K562 (cell line): Measurements from ENCODE around the gene PRF1. TPM values are rescaled to one million over a fixed set of nuclear protein-coding genes. Genes with fewer than 3 reads are reported as not detected.

Experiments used
- ATF1 ChIP-seq, 2 experiments: fragments of 450-650 bp in 1 of 2; IDR thresholded peaks; 2 replicates each; pipeline ENCODE4 v1.6.1; 2016; ENCODE audit warnings: missing compliant biosample characterization in 1 of 2, missing genetic modification characterization in 1 of 2
- ATF2 ChIP-seq: sonication (generic); formaldehyde crosslinking; IDR thresholded peaks from 2 replicates; pipeline ENCODE4 v1.8.1; 2022; ENCODE audit warnings: missing genetic modification reagents
- BRD4 ChIP-seq: fragments of 200-600 bp; sonication (generic); IDR thresholded peaks from 2 replicates; pipeline ENCODE4 v1.6.1; 2017; ENCODE audit warnings: inconsistent platforms
- CREB3 ChIP-seq: fragments of 450-650 bp; conservative IDR thresholded peaks from 2 replicates; pipeline ENCODE4 v1.6.1; 2016; ENCODE audit warnings: missing genetic modification characterization, low read depth, mild to moderate bottlenecking, missing compliant biosample characterization, moderate library complexity
- EP400 ChIP-seq: fragments of 450-650 bp; IDR thresholded peaks from 2 replicates; pipeline ENCODE4 v1.6.1; 2017; ENCODE audit warnings: antibody characterized with exemption, mild to moderate bottlenecking, moderate library complexity
- ERF ChIP-seq: fragments of 450-650 bp; formaldehyde crosslinking; IDR thresholded peaks from 2 replicates; pipeline ENCODE4 v1.4.0; 2020; ENCODE audit warnings: mild to moderate bottlenecking, mixed read lengths
- ETS2 ChIP-seq: IDR thresholded peaks from 2 replicates; pipeline ENCODE4 v1.6.1; 2016; ENCODE audit warnings: borderline replicate concordance, missing genetic modification characterization, mild to moderate bottlenecking, moderate library complexity, missing compliant biosample characterization; ENCODE audit not compliant: poor library complexity, severe bottlenecking
- GTF2A2 ChIP-seq: IDR thresholded peaks from 2 replicates; pipeline ENCODE4 v1.6.1; 2016; ENCODE audit warnings: mild to moderate bottlenecking, missing genetic modification characterization, missing compliant biosample characterization
- GTF2E2 ChIP-seq: fragments of 200-800 bp; sonication (Bioruptor generic); IDR thresholded peaks from 2 replicates; pipeline ENCODE4 v1.6.1; 2016; ENCODE audit warnings: missing genetic modification characterization, missing compliant biosample characterization
- HEY1 ChIP-seq: fragments of 250-450 bp; sonication (Bioruptor Pico); IDR thresholded peaks from 2 replicates; pipeline ENCODE4 v1.5.0; 2020; ENCODE audit warnings: mild to moderate bottlenecking, moderate library complexity, borderline replicate concordance
- ID3 ChIP-seq, 2 experiments: fragments of 250-450 bp in 1 of 2; fragments of 450-650 bp in 1 of 2; sonication (Bioruptor Pico) in 1 of 2; IDR thresholded peaks; 2 replicates each; pipeline versions ENCODE4 v1.6.1 to v1.8.0; 2016 to 2021; ENCODE audit warnings: mild to moderate bottlenecking in 2 of 2, moderate library complexity in 2 of 2, missing compliant biosample characterization in 1 of 2, missing genetic modification characterization in 1 of 2
- NONO ChIP-seq, 2 experiments: fragments of 200-400 bp in 1 of 2; fragments of 450-650 bp in 1 of 2; formaldehyde crosslinking in 1 of 2; IDR thresholded peaks; 2 replicates each; pipeline ENCODE4 v1.6.1; 2017; ENCODE audit warnings: low read depth in 2 of 2, mild to moderate bottlenecking in 2 of 2, moderate library complexity in 2 of 2, low read length in 1 of 2
- NRF1 ChIP-seq, 2 experiments: fragments of 450-650 bp; IDR thresholded peaks in 1 of 2; conservative IDR thresholded peaks in 1 of 2; 2 replicates each; pipeline ENCODE4 v1.6.1; 2014; ENCODE audit warnings: mild to moderate bottlenecking in 2 of 2
- PHF8 ChIP-seq: fragments of 200-600 bp; sonication (generic); IDR thresholded peaks from 2 replicates; pipeline ENCODE4 v1.6.1; 2012; ENCODE audit warnings: mixed run types, mild to moderate bottlenecking, inconsistent platforms, low read length, moderate library complexity, borderline replicate concordance
- PKNOX1 ChIP-seq: fragments of 450-650 bp; IDR thresholded peaks from 2 replicates; pipeline ENCODE4 v1.6.1; 2016
- POLR3G ChIP-seq: IDR thresholded peaks from 2 replicates; pipeline ENCODE4 v1.6.1; 2011; ENCODE audit not compliant: insufficient read length, insufficient replicate concordance; ENCODE audit errors: extremely low read depth
- RBFOX2 ChIP-seq: fragments of 200-400 bp; formaldehyde crosslinking; IDR thresholded peaks from 2 replicates; pipeline ENCODE4 v1.6.1; 2017; ENCODE audit warnings: low read depth, mild to moderate bottlenecking, low read length, moderate library complexity
- SAFB ChIP-seq: fragments of 200-400 bp; formaldehyde crosslinking; IDR thresholded peaks from 2 replicates; pipeline ENCODE4 v1.6.1; 2017; ENCODE audit warnings: low read depth, low read length, borderline replicate concordance
- SLC30A9 ChIP-seq: fragments of 250-450 bp; sonication (Bioruptor Pico); IDR thresholded peaks from 2 replicates; pipeline ENCODE4 v1.8.0; 2022; ENCODE audit warnings: mild to moderate bottlenecking, moderate library complexity
- SMARCE1 ChIP-seq: fragments of 450-650 bp; IDR thresholded peaks from 2 replicates; pipeline ENCODE4 v1.7.1; 2016; ENCODE audit warnings: mild to moderate bottlenecking
- ZBTB1 ChIP-seq: sonication (generic); formaldehyde crosslinking; IDR thresholded peaks from 2 replicates; pipeline ENCODE4 v1.8.1; 2023; ENCODE audit warnings: missing genetic modification reagents, low read depth, mild to moderate bottlenecking, borderline replicate concordance
- ZNF143 ChIP-seq: sonication (generic); formaldehyde crosslinking; IDR thresholded peaks from 2 replicates; pipeline ENCODE4 v1.9.0; 2022; ENCODE audit warnings: mild to moderate bottlenecking, missing genetic modification reagents
- ZNF507 ChIP-seq: conservative IDR thresholded peaks from 2 replicates; pipeline ENCODE4 v1.6.1; 2017; ENCODE audit warnings: missing genetic modification characterization, missing compliant biosample characterization
- ZNF77 ChIP-seq: fragments of 250-450 bp; sonication (Bioruptor Pico); IDR thresholded peaks from 2 replicates; pipeline ENCODE4 v1.5.0; 2020
- polyA plus RNA-seq, 8 experiments: library from polyadenylated mRNA; depleted of rRNA in 4 of 8; stranded (reverse) in 5 of 8; unstranded in 3 of 8; fragments of >200 nt; fragmentation: Nextera tagmentation in 2 of 8; fragmentation: Illumina TruSeq in 1 of 8; extraction: Ambion mirVana in 2 of 8; extraction: Trizol in 1 of 8; gene quantifications; 2 replicates each; pipeline versions ENCODE4 v1.2.1 to v1.2.3, GENCODE V29; 2011 to 2014; ENCODE audit warnings: inconsistent platforms in 1 of 8, missing spikeins in 1 of 8
- total RNA-seq, 7 experiments: library from RNA; depleted of rRNA in 6 of 7; stranded (reverse); fragments of >200 nt in 6 of 7; fragmentation: Illumina TruSeq in 2 of 7; extraction: Trizol in 2 of 7; gene quantifications; 2 replicates each; pipeline versions ENCODE4 v1.2.1 to v1.2.3, GENCODE V29; 2011 to 2021; ENCODE audit warnings: low replicate concordance in 1 of 7

PRF1 gene
- total and polyA plus RNA-seq, 9 of the 15 experiments (the other 6 are each of a cell fraction or from before 2014, with no cell fraction given) = 3.8 to 8.6 (median 6.3) TPM

GRCh38 chr10:70589762-70590654, 12.5 kb downstream of the PRF1 start (continued):
- TF ChIP-seq PKNOX1 (peak; percentile 77), ETS2 (tag) (no peak), GTF2E2 (tag) (no peak), BRD4 (no peak), PHF8 (no peak), ZNF77 (no peak), ATF2 (CRISPR knock-in tag) (no peak), ERF (CRISPR knock-in tag) (no peak), RBFOX2 (no peak), NONO (IDR thresholded peaks at IDR 0.05; ENCODE audit: low read depth in 2 of 2, low read length in 1 of 2) (0 out of 4 replicates have a peak, but pooled peaks of 1 of the 2 experiments have one; percentile 16), SMARCE1 (no peak), CREB3 (tag) (peak; percentile 54; the same call in 1 of the 2 replicates), ATF1 (CRISPR knock-in tag; IDR thresholded peaks at IDR 0.05) (no peak), ATF1 (tag; IDR thresholded peaks at IDR 0.05) (peak; percentile 59; the same call in 1 of the 2 replicates), SLC30A9 (CRISPR knock-in tag) (no peak), GTF2A2 (tag) (no peak), ZNF507 (tag) (no peak), HEY1 (CRISPR knock-in tag) (no peak), ZNF143 (CRISPR knock-in tag) (no peak), EP400 (0 out of 2 replicates have a peak, but pooled peaks have one; percentile 20), POLR3G (no peak), SAFB (no peak), ZBTB1 (CRISPR knock-in tag) (no peak), NRF1 (conservative IDR thresholded peaks at IDR 0.05 in 1 of 2, IDR thresholded peaks at IDR 0.05 in 1 of 2) (0 out of 4 replicates have a peak, but pooled peaks have one; percentile 25 to 44), ID3 (CRISPR knock-in tag; IDR thresholded peaks at IDR 0.05) (no peak), ID3 (tag; IDR thresholded peaks at IDR 0.05) (no peak)
